K562 (cell line): Measurements from ENCODE around the gene SAMD9. TPM values are rescaled to one million over a fixed set of nuclear protein-coding genes. Genes with fewer than 3 reads are reported as not detected.

Source experiments
- ATAC-seq: fragments of 200-7000 bp; cut with Tn5 transposase; 3 replicates; pipeline ENCODE4 v1.9.1; 2020; ENCODE audit warnings: moderate library complexity
- BruUV-seq: library from RNA; stranded (reverse); fragments of 400-500 nt; replicated peaks from 2 replicates; lab custom pipeline; 2021; lab: Mats Ljungman, UMichigan
- CTCF ChIA-PET: fragments of 300-600 bp; formaldehyde crosslinking; extraction: SDS; loops from one replicate; lab custom pipeline; 2021; ENCODE audit warnings: low intra/inter-chr PET ratio; lab: Yijun Ruan, JAX
- POLR2A ChIA-PET: fragments of 300-600, 350-650 bp; sonication (Branson Sonifier 250); formaldehyde crosslinking; extraction: SDS; loops from one replicate; lab custom pipeline; 2021; ENCODE audit warnings: antibody characterized with exemption, inconsistent platforms; lab: Yijun Ruan, JAX
- DNase-seq, 4 experiments: peaks; one replicate each; pipeline versions ENCODE4 v3.0.0 to v3.0.0-alpha.2; 2011 to 2018; ENCODE audit warnings: low spot score in 3 of 4, mixed read lengths in 3 of 4; ENCODE audit errors: extremely low read depth in 1 of 4
- FAIRE-seq: peaks from 2 replicates; lab custom pipeline; 2011; peaks lifted over from hg19 to GRCh38; lab: Jason Lieb, UNC
- H2AFZ ChIP-seq: 2 replicates; pipeline ENCODE4 v1.6.0; 2011; ENCODE audit warnings: low read depth, low read length, control low read depth, inconsistent platforms
- H3K27ac ChIP-seq: fragments of 200-600 bp; 3 replicates; pipeline ENCODE4 v1.8.0; 2011; ENCODE audit warnings: low read depth, mild to moderate bottlenecking, control low read depth, inconsistent platforms, low read length, moderate library complexity, mixed read lengths; ENCODE audit errors: extremely low read depth
- H3K27me3 ChIP-seq, 2 experiments: fragments of 300-600 bp in 1 of 2; 2 replicates in 1 of 2; 3 replicates in 1 of 2; pipeline versions ENCODE4 v1.6.0 to v1.8.0; 2011; ENCODE audit warnings: inconsistent platforms in 2 of 2, low read length in 2 of 2, mild to moderate bottlenecking in 1 of 2, mixed read lengths in 1 of 2, moderate library complexity in 1 of 2; ENCODE audit not compliant: control insufficient read depth in 2 of 2, insufficient read depth in 2 of 2
- H3K36me3 ChIP-seq: fragments of 300-600 bp; 3 replicates; pipeline ENCODE4 v1.8.0; 2011; ENCODE audit warnings: mild to moderate bottlenecking, low read length, inconsistent platforms; ENCODE audit not compliant: control insufficient read depth, insufficient read depth
- H3K4me1 ChIP-seq, 2 experiments: fragments of 200-600 bp in 1 of 2; replicated peaks in 1 of 2; 2 replicates in 1 of 2; 3 replicates in 1 of 2; pipeline versions ENCODE4 v1.5.1 to v1.8.0; 2011; ENCODE audit warnings: inconsistent platforms in 2 of 2, low read length in 2 of 2, mild to moderate bottlenecking in 1 of 2, mixed read lengths in 1 of 2, moderate library complexity in 1 of 2; ENCODE audit not compliant: control insufficient read depth in 2 of 2, insufficient read depth in 2 of 2
- H3K4me2 ChIP-seq: 2 replicates; pipeline ENCODE4 v1.6.1; 2011; ENCODE audit warnings: low read length, control low read depth, inconsistent platforms, mixed read lengths; ENCODE audit not compliant: insufficient read depth
- H3K4me3 ChIP-seq: fragments of 200-600 bp; sonication (generic), shearing (Covaris generic); 2 replicates; pipeline ENCODE4 v1.5.1; 2016; ENCODE audit warnings: control low read depth, inconsistent platforms
- H3K79me2 ChIP-seq: fragments of 200-600 bp; 3 replicates; pipeline ENCODE4 v1.8.0; 2011; ENCODE audit warnings: low read length, inconsistent platforms; ENCODE audit not compliant: control insufficient read depth, insufficient read depth
- H3K9ac ChIP-seq, 2 experiments: 2 replicates each; pipeline versions ENCODE4 v1.6.0 to v1.6.1; 2011; ENCODE audit warnings: low read depth in 2 of 2, low read length in 2 of 2, control low read depth in 1 of 2, inconsistent platforms in 1 of 2, mild to moderate bottlenecking in 1 of 2, mixed read lengths in 1 of 2; ENCODE audit not compliant: insufficient read depth in 1 of 2
- H3K9me1 ChIP-seq: one replicate; pipeline ENCODE4 v1.6.0; 2011; ENCODE audit warnings: inconsistent platforms, mild to moderate bottlenecking, low read length, moderate library complexity; ENCODE audit not compliant: control insufficient read depth, insufficient read depth
- H3K9me3 ChIP-seq: replicated peaks from 2 replicates; pipeline ENCODE4 v1.5.1; 2011; ENCODE audit warnings: low read depth, low read length, inconsistent platforms; ENCODE audit not compliant: control insufficient read depth, insufficient read depth
- H4K20me1 ChIP-seq: replicated peaks from 2 replicates; pipeline ENCODE4 v1.6.1; 2011; ENCODE audit warnings: low read length, inconsistent platforms, mixed read lengths; ENCODE audit not compliant: control insufficient read depth, insufficient read depth
- ETV6 ChIP-seq, 3 experiments: fragments of 150-350 bp in 1 of 3; sonication (generic) in 1 of 3; formaldehyde crosslinking in 1 of 3; IDR thresholded peaks; 2 replicates each; pipeline versions ENCODE4 v1.6.1 to v1.8.0; 2014 to 2022; ENCODE audit warnings: borderline replicate concordance in 2 of 3, low read depth in 2 of 3, antibody characterized with exemption in 1 of 3, low read length in 1 of 3, mild to moderate bottlenecking in 1 of 3, missing genetic modification reagents in 1 of 3
- FOXA1 ChIP-seq: fragments of 450-650 bp; IDR thresholded peaks from 2 replicates; pipeline ENCODE4 v1.6.1; 2016; ENCODE audit warnings: mild to moderate bottlenecking, borderline replicate concordance
- HNRNPLL ChIP-seq: fragments of 200-400 bp; formaldehyde crosslinking; IDR thresholded peaks from 2 replicates; pipeline ENCODE4 v1.6.1; 2017; ENCODE audit warnings: low read length, low read depth, mild to moderate bottlenecking; ENCODE audit not compliant: poor library complexity, severe bottlenecking
- ILK ChIP-seq: fragments of 450-650 bp; IDR thresholded peaks from 2 replicates; pipeline ENCODE4 v1.6.1; 2016; ENCODE audit warnings: missing genetic modification characterization, low read depth, mild to moderate bottlenecking, missing compliant biosample characterization, moderate library complexity, borderline replicate concordance
- NFXL1 ChIP-seq: fragments of 450-650 bp; formaldehyde crosslinking; IDR thresholded peaks from 2 replicates; pipeline ENCODE4 v1.4.0; 2021; ENCODE audit warnings: mild to moderate bottlenecking
- TEAD2 ChIP-seq: fragments of 450-650 bp; IDR thresholded peaks from 2 replicates; pipeline ENCODE4 v1.6.1; 2016; ENCODE audit warnings: missing genetic modification characterization, control low read depth, missing compliant biosample characterization
- ZFP1 ChIP-seq: fragments of 450-650 bp; formaldehyde crosslinking; IDR thresholded peaks from 2 replicates; pipeline ENCODE4 v1.4.0; 2020; ENCODE audit warnings: mild to moderate bottlenecking, mixed read lengths
- ZNF174 ChIP-seq: fragments of 250-450 bp; sonication (Bioruptor Pico); IDR thresholded peaks from 2 replicates; pipeline ENCODE4 v1.4.0; 2020; ENCODE audit warnings: mild to moderate bottlenecking
- ZNF175 ChIP-seq: fragments of 200-800 bp; sonication (Bioruptor generic); IDR thresholded peaks from 2 replicates; pipeline ENCODE4 v1.6.1; 2016; ENCODE audit warnings: low read depth, mild to moderate bottlenecking, missing genetic modification characterization, missing compliant biosample characterization
- ZNF274 ChIP-seq: IDR thresholded peaks from 2 replicates; pipeline ENCODE4 v1.6.1; 2011; ENCODE audit warnings: low read depth, mild to moderate bottlenecking, low read length, moderate library complexity, borderline replicate concordance
- ZNF408 ChIP-seq: fragments of 250-450 bp; sonication (Bioruptor Pico); IDR thresholded peaks from 2 replicates; pipeline ENCODE4 v1.4.0; 2020; ENCODE audit warnings: low read depth, mild to moderate bottlenecking, moderate library complexity
- ZNF584 ChIP-seq: fragments of 200-800 bp; sonication (Bioruptor generic); IDR thresholded peaks from 2 replicates; pipeline ENCODE4 v1.6.1; 2016; ENCODE audit warnings: low read depth, mild to moderate bottlenecking, missing genetic modification characterization, missing compliant biosample characterization
- ZNF75A ChIP-seq: fragments of 450-650 bp; formaldehyde crosslinking; IDR thresholded peaks from 2 replicates; pipeline ENCODE4 v1.4.0; 2020; ENCODE audit warnings: mild to moderate bottlenecking
- WGBS: fragments of 100-300 bp; shearing (Covaris generic); methylation state at CpG from one replicate; pipeline ENCODE4 v1.1.6; 2016; ENCODE audit warnings: low coverage, mixed read lengths; ENCODE audit not compliant: insufficient coverage; ENCODE audit errors: missing lambda C conversion rate; 5-methylcytosine and 5-hydroxymethylcytosine counted together
- in situ Hi-C: fragments of 300-500 bp; cut with MboI; formaldehyde crosslinking; loops from 4 replicates; pipeline ENCODE4 v1.15.0; 2018; ENCODE audit warnings: inconsistent platforms, mixed read lengths
- intact Hi-C: fragments of 100-400 bp; cut with micrococcal nuclease; formaldehyde crosslinking; loops from 2 replicates; pipeline ENCODE4 v1.14.2; 2022
- polyA plus RNA-seq, 8 experiments: library from polyadenylated mRNA; depleted of rRNA in 4 of 8; stranded (reverse) in 5 of 8; unstranded in 3 of 8; fragments of >200 nt; fragmentation: Nextera tagmentation in 2 of 8; fragmentation: Illumina TruSeq in 1 of 8; extraction: Ambion mirVana in 2 of 8; extraction: Trizol in 1 of 8; gene quantifications; 2 replicates each; pipeline versions ENCODE4 v1.2.1 to v1.2.3, GENCODE V29; 2011 to 2014; ENCODE audit warnings: inconsistent platforms in 1 of 8, missing spikeins in 1 of 8
- total RNA-seq, 7 experiments: library from RNA; depleted of rRNA in 6 of 7; stranded (reverse); fragments of >200 nt in 6 of 7; fragmentation: Illumina TruSeq in 2 of 7; extraction: Trizol in 2 of 7; gene quantifications; 2 replicates each; pipeline versions ENCODE4 v1.2.1 to v1.2.3, GENCODE V29; 2011 to 2021; ENCODE audit warnings: low replicate concordance in 1 of 7
- TF ChIP-seq, protein P1 (sequence below): fragments of 450-650 bp; IDR thresholded peaks from 2 replicates; pipeline ENCODE4 v1.6.1; 2017; ENCODE audit warnings: antibody characterized with exemption, mild to moderate bottlenecking
- TF ChIP-seq, protein P2 (sequence below): fragments of 450-650 bp; conservative IDR thresholded peaks from 2 replicates; pipeline ENCODE4 v1.6.1; 2016; ENCODE audit warnings: missing genetic modification characterization, low read depth, mild to moderate bottlenecking, missing compliant biosample characterization, moderate library complexity
- TF ChIP-seq, protein P3 (sequence below): fragments of 250-450 bp; sonication (Bioruptor Pico); IDR thresholded peaks from 2 replicates; pipeline ENCODE4 v1.8.0; 2022; ENCODE audit warnings: moderate library complexity, mild to moderate bottlenecking, inconsistent platforms

SAMD9 gene
- total and polyA plus RNA-seq, 9 of the 15 experiments (the other 6 are each of a cell fraction or from before 2014, with no cell fraction given) = 1.0 to 4.0 (median 1.9) TPM

DNA sequence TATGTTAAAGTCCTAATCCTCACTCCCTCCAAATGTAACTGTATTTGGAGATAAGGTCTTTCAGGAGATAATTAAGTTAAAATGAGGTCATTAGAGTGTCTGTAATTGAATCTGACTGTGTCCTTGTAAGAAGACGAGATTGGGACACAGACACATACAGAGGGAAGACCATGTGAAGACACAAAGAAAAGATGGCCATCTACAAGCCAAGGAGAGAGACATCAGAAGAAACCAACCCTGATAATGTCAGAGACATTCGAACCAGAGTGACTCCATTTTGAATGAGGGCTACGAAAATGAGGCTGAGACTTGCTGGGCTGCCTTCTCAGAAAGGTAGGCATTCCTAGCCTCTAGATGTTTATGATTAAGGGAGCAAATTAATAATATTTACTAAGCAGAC, 30.9 kb upstream of the SAMD9 start:
- Histone ChIP-seq H3K27ac (no peak overlapping the region), H3K4me2 (no peak overlapping the region), H3K27me3 (peaks cover 0 to 4% of the 10 kb centered on the region in 2 experiments; a peak in 1 of 5 replicates), H3K36me3 (no peaks in the 10 kb centered on the region), H3K4me3 (no peak overlapping the region), H3K9me1 (no peaks in the 10 kb centered on the region), H3K9me3 (no peaks in the 10 kb centered on the region), H3K9ac (no peak overlapping the region), H4K20me1 (no peaks in the 10 kb centered on the region), H2AFZ (peak overlapping the region; percentile 82), H3K79me2 (no peaks in the 10 kb centered on the region), H3K4me1 (peaks cover 0 to 12% of the 10 kb centered on the region in 2 experiments; a peak in 1 of 5 replicates)
- peak; percentile 6 for FAIRE-seq
- no TSS peak for BruUV-seq
- intact Hi-C loops (no loop called here), in situ Hi-C loops (no loop called here)
- CTCF ChIA-PET = no interaction called here
- no peak for DNase-seq
- POLR2A ChIA-PET = no interaction called here
- no peak for ATAC-seq
- 6% methylated on average over 3 of the region's 3 CpGs for WGBS
- TF ChIP-seq TEAD2 (tag) (peak; percentile 71), NFXL1 (CRISPR knock-in tag) (peak; percentile 90), ZNF274 (no peak), ETV6 (IDR thresholded peaks at IDR 0.05; ENCODE audit: borderline replicate concordance in 1 of 2, low read depth in 2 of 2, low read length in 1 of 2) (no peak), ETV6 (CRISPR knock-in tag; IDR thresholded peaks at IDR 0.05; ENCODE audit: borderline replicate concordance) (no peak), HNRNPLL (no peak), ILK (tag) (peak; percentile 69), ZNF175 (peak; percentile 97), ZNF174 (CRISPR knock-in tag) (no peak), ZNF584 (CRISPR knock-in tag) (peak; percentile 85), ZNF408 (CRISPR knock-in tag) (no peak), FOXA1 (no peak), ZFP1 (CRISPR knock-in tag) (peak; percentile 75), ZNF75A (CRISPR knock-in tag) (no peak)
- TF ChIP-seq, protein P1, sequence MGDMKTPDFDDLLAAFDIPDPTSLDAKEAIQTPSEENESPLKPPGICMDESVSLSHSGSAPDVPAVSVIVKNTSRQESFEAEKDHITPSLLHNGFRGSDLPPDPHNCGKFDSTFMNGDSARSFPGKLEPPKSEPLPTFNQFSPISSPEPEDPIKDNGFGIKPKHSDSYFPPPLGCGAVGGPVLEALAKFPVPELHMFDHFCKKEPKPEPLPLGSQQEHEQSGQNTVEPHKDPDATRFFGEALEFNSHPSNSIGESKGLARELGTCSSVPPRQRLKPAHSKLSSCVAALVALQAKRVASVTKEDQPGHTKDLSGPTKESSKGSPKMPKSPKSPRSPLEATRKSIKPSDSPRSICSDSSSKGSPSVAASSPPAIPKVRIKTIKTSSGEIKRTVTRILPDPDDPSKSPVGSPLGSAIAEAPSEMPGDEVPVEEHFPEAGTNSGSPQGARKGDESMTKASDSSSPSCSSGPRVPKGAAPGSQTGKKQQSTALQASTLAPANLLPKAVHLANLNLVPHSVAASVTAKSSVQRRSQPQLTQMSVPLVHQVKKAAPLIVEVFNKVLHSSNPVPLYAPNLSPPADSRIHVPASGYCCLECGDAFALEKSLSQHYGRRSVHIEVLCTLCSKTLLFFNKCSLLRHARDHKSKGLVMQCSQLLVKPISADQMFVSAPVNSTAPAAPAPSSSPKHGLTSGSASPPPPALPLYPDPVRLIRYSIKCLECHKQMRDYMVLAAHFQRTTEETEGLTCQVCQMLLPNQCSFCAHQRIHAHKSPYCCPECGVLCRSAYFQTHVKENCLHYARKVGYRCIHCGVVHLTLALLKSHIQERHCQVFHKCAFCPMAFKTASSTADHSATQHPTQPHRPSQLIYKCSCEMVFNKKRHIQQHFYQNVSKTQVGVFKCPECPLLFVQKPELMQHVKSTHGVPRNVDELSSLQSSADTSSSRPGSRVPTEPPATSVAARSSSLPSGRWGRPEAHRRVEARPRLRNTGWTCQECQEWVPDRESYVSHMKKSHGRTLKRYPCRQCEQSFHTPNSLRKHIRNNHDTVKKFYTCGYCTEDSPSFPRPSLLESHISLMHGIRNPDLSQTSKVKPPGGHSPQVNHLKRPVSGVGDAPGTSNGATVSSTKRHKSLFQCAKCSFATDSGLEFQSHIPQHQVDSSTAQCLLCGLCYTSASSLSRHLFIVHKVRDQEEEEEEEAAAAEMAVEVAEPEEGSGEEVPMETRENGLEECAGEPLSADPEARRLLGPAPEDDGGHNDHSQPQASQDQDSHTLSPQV = peak; percentile 78
- TF ChIP-seq, protein P2, sequence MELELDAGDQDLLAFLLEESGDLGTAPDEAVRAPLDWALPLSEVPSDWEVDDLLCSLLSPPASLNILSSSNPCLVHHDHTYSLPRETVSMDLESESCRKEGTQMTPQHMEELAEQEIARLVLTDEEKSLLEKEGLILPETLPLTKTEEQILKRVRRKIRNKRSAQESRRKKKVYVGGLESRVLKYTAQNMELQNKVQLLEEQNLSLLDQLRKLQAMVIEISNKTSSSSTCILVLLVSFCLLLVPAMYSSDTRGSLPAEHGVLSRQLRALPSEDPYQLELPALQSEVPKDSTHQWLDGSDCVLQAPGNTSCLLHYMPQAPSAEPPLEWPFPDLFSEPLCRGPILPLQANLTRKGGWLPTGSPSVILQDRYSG (tag) = peak; percentile 98
- TF ChIP-seq, protein P3, sequence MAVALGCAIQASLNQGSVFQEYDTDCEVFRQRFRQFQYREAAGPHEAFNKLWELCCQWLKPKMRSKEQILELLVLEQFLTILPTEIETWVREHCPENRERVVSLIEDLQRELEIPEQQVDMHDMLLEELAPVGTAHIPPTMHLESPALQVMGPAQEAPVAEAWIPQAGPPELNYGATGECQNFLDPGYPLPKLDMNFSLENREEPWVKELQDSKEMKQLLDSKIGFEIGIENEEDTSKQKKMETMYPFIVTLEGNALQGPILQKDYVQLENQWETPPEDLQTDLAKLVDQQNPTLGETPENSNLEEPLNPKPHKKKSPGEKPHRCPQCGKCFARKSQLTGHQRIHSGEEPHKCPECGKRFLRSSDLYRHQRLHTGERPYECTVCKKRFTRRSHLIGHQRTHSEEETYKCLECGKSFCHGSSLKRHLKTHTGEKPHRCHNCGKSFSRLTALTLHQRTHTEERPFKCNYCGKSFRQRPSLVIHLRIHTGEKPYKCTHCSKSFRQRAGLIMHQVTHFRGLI (CRISPR knock-in tag) = peak; percentile 86; the same call in 1 of the 2 replicates
